Measurements from ENCODE around the gene FAM185A.
"Not testable (repeated sequence)": the region's sequence is repeated elsewhere in the genome, so short reads cannot be mapped to it uniquely, and the experiment has no call there.

The FAM185A gene

DNA sequence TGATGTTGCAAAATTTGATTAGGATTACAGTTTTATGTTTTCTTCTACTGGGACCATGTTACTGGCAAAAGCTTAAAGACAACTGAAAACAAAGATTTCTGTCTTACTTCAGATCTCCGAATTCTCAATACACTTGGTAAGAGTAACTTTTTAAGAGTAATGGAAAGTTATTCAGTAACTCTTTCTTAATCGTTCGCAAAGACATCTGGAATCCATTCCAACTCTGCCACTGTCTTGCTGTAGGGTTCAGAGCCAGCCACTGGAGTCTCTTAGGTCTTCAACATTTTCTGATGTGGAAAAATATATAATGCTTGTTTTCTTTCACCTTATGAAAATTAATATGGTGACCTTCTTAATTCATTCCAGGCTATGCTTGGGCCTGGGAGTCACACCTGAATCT, 29.9 kb downstream of the FAM185A start:
- DNase-seq (ENCODE audit: low read depth) = peak; percentile 1

DNA sequence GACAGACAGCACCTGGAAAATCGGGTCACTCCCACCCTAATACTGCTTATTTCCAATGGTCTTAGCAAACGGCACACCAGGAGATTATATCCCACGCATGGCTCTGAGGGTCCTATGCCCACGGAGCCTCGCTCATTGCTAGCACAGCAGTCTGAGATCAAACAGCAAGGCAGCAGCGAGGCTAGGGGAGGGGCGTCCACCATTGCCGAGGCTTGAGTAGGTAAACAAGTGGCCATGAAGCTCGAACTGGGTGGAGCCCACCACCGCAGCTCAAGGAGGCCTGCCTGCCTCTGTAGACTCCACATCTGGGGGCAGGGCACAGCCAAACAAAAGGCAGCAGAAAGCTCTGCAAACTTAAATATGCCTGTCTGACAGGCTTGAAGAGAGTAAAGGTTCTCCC, 32.1 kb downstream of the FAM185A start:
- not testable (repeated sequence) for DNase-seq (ENCODE audit: low read depth)

DNA sequence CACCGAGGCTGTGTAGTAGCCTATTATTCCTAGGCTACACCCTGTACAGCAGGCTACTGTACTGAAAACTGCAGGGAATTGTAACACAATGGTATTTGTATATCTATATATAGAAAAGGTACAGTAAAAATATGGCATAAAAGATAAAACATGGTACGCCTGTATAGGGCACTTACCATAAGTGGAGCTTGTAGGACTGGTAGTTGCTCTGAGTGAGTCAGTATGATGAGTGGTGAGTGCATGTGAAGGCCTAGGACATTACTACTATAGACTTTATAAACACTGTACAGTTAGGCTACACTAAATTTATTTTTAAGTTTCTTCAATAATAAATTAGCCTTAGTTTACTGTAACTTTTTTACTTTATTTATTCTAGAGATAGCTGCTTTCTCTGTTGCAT, 40.0 kb downstream of the FAM185A start:
- not testable (repeated sequence) for DNase-seq (ENCODE audit: low read depth)

DNA sequence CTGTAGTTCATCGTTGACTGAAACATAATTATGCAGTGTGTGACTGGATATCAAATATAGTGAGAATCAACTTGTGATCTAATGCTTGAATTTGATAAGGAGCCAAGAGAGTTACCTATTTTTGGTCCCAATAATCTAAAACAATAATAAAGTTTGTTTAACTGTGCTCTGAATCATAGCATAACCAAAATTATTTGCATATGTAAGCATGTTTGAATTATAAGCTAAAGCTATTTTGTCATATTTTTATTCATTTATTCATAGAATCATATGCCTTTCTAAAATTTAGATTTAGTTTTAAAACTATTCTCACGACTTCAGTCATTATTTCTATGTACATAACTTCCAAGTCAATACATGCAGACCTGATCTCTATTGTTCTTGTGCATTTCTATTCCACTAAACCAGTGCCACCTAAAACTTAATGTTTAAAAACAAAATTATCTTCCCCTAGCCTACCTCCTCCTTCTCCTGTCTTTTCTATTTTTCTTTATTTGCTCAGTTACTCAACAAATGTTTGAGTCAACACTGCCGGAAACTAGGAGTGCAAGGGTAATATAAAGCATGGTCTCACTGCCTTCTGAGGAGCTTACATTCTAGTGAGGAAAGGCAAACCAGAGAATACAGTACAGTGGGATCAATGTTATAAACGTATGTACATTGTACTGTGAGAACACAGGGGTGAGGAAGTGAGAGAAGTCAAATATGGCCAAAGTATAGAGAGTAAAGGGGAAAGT, 41.7 kb downstream of the FAM185A start:
- not testable (repeated sequence) for DNase-seq (ENCODE audit: low read depth)

DNA sequence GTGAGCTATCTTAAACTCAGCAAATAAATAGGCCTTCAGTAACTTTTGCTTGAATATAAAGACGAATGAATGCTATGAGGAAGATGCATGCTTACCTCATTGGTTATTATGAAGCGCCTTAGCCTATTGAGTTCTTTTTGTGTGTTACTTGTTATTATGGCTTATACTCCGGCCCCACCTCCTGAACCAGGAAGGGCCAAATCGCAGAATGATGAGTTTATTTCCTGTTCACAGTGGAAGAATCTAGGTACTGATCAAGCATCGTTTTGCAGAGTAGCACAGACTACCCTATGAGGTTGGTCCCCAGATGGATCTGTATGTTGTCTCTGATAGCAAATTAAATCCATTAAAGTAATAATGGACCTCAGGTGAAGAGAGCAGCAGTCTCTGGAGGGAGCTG, 42.6 kb downstream of the FAM185A start:
- not testable (repeated sequence) for DNase-seq (ENCODE audit: low read depth)

DNA sequence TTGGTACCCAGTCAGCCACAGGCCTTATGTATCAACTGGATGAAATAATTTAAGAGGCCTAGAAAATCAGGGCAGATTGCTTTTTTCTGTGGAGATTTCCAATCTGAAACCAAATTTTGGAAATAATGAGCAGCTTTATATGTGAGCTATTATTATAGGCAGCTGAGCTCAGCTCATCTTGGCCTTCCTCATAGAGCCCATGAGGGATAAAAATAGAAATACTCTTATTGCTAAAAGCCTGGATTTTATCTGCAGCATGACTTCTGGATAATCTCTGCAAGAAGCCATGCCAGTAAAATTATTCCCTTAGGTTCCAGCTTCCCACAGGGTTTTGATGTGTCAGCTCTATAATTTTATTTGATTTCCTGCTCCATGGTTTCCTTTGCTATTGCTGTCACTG, 43.0 kb downstream of the FAM185A start:
- not testable (repeated sequence) for DNase-seq (ENCODE audit: low read depth)

DNA sequence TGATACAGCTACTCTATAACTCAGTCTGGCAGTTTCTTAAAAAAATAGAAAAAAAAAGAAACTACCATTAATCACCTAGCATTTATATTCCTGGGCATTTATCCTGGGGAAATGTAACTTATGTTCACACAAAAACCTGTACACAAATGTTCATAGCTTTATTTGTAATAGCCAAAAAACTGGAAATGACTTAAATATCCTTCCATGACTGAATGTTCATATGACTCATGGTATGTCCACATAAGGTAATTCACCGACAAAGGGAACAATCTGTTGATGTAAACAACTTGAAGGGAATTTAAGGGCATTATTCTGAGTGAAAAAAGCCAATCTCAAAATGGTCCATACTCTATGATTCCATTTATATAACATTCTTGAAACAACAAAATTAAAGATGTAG, 45.8 kb downstream of the FAM185A start:
- DNase-seq (ENCODE audit: low read depth) = not testable (repeated sequence)

DNA sequence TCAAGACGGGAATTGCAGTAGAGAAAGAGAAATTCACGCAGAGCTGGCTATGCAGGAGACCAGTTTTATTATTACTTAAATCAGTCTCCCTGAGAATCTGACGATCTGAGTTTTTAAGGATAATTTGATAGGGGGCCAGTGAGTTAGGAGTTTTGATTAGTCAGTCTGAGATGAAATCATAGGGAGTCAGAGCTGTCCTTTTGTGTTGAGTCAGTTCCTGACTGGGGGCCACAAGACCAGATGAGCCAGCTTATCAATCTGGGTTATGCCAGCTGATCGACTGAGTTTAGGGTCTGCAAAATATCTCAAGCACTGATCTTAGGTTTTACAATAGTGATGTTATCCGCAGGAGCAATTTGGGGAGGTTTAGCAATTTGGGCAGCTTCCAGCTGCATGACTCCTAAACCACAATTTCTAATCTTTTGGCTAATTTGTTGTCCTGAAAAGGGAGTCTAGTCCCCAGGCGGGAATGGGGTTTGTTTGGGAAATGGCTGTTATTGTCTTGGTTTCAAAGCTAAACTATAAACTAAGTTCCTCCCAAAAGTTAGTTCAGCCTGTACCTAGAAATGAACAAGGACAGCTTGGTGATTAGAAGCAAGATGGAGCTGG, 47.3 kb downstream of the FAM185A start:
- DNase-seq (ENCODE audit: low read depth) = not testable (repeated sequence)

DNA sequence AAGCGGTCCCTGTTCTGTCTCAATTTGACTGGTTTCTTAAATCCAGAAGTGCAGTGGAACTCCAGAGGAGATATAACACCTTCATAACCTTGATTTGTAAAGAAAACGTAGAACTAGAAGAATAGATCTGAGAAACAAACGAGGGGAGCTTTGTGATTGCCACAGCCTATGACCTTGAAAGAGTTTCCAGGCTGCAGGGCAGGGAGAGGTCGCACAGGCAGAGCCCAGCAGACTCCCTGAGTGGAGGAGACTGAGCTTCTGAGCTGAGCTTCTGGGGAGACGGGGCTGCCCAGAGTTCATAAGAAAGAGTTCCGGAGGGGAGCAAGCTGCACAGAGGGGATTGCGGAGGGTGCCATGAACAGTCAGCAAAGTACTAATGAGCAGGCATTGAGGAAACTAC, 57.8 kb downstream of the FAM185A start:
- DNase-seq (ENCODE audit: low read depth) = no peak

DNA sequence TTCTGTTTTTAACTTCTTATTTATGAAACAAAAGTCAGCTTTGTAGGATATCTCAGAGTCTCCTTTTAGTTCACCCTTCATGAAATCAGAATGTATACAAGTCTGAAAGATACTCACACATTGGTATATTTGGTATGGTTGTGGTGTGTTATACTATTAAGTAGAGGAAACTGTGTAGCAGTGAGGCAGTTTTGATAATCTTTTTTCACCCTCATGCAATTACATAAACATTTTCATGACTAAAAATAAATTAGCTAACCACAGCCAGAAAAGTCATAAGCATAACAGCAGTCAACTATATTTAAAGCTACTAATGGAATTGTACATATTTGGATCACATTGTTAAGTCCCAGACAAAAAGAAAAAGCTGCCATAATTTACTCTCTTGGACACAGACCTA, 62.1 kb downstream of the FAM185A start:
- DNase-seq (ENCODE audit: low read depth) = no peak

DNA sequence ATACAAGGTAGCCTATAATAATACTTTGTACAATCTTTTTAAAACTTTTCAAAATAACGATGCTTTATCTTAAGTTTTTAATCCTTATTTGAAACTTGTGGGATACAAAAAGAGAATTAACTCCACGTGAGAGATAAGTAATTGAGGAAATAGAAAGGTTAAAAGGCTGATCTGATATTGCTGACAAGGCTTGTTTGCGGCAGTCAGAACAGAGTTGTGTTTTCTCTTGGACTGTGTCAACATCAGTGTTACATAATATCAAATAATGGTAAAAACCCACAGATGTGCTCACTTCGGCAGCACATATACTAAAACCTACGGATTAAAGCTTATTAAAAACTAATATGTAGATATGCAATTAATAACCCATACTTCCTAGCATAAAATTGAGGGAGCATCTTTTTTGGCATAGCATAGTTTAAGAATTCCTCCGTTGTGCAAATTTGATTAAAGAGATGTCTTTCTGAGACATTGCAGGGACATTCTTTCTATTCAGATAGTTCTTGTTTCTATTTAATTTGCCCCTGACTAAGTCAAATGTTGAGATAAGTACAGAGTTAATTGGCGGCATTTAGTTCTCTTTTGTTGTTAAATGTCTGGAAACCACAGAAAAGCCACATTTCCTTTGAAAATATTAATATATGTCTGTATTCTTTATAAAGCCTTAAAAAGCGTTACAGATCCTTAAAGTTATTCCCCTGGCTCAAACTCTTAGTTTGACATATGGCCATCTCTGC, 63.3 kb downstream of the FAM185A start:
- DNase-seq (ENCODE audit: low read depth) = no peak

DNA sequence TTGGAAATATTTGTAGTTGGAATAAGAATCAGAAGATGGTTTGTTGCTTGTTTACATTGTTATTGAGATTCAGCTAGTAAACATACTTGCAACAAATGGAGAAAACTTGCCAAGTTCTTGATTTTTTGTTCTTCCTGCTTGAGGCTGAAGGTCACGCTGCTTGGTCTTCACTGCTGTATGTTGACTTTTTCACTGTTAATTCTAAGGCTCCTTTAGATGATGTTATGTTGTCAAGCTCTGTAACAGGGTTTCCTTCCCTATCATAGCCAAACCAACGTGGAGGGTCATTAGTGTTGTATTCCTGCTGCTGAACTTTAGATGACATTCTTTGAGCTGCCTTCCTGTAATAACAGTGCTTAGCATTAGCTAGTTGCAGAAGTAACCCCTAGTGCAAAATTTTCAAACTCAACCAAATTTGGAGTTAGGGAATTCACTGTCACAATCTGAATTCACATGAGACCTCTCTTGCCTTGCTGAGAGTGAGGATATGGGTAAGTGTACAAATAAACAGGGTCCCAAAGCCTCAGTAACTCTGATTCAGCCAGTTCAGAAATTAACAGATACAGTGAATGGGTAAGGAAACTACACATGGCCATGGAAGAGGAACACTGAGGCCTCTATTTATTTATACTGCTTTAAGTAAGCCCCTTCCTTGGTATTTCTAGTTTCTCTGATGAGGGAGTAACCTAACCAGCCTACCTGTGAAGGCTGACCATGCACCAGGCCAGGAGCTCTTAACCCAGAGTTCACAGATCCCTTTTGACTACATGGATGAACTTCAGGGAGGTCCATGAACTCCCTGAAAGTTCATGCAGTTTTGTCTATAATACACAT, 64.6 kb downstream of the FAM185A start:
- no peak for DNase-seq (ENCODE audit: low read depth)

DNA sequence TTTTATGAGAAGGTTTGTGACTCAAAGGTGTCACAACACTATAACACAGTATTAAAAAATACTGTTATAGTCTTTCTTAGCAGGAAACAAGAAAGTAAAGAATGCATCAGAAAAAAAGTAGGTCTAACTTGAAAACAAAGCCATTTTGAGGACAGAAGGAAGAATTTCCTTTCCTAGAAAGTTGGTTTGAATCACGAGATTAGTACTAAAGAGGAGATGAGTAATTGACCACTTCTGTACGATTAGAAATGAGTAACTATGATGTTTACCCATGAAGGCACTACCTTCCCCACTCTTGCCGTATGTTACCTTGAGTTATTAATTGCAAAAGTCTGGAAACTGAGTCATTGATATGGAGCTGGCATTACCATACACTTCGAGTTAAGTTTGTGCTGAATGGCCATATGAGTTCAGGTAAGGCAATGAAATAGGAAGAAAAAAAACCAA, 65.2 kb downstream of the FAM185A start:
- no peak for DNase-seq (ENCODE audit: low read depth)

DNA sequence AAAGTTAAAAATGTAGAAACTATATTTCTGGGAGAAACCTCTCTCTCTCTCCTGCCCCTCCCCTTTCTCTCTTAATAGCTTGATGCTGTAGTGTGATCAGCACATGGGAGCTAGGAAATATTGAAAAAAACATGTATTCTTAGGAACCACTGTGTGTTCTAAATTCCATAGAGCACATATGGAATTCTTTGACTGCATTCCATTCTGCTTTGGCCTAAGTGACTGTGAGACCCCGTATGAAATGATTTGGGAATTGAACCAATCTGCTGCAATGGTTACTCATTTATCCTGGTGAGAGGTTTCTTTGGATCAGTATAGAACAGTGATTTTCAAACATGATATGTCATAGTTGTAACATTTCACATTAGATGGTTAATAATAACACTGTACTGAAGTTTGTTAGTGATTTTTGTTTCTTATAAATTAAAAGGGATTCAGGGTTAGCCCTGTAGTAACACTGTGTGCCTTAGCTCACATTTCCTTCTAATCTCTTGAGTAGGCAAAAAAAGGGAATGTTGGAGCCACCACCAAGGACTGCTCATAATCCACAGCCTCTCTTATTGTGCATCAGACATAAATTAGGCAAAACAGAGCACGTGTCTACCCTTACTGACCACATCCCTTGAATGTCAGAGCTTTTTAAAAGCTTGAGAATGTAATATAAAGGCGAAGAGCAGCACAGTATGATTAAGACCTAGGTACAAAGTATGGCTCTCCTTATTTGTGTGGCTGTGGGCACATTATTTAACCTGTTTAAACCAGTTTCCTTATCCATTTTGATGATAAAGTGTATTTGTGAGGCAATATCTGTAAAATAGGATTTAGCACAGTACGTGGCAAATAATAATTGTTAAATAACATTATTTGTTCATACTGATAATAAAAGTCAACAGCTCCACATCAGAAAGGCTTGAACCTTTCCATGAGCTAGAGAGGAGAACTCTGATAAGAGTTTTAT, 69.1 kb downstream of the FAM185A start:
- DNase-seq (ENCODE audit: low read depth) = no peak

DNA sequence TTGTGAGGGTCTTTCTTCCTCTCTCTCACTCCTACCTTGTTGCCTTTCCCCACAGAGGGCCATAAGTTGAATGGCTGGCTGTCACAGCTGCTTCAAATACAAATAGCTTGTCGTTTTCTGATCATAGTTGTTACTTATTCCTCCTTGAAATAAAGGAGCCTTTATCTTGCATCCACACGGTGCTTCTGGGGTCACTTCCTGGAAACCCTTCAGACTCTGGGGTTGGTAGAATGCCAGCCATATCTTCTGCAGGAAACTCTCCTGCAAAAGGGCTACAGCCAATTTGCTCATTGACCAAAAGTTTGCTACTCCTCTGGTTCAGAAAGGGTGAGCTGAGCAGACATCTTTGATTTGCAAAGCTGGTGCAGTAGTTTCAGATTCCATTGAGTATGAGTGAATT, 70.4 kb downstream of the FAM185A start:
- DNase-seq (ENCODE audit: low read depth) = no peak

DNA sequence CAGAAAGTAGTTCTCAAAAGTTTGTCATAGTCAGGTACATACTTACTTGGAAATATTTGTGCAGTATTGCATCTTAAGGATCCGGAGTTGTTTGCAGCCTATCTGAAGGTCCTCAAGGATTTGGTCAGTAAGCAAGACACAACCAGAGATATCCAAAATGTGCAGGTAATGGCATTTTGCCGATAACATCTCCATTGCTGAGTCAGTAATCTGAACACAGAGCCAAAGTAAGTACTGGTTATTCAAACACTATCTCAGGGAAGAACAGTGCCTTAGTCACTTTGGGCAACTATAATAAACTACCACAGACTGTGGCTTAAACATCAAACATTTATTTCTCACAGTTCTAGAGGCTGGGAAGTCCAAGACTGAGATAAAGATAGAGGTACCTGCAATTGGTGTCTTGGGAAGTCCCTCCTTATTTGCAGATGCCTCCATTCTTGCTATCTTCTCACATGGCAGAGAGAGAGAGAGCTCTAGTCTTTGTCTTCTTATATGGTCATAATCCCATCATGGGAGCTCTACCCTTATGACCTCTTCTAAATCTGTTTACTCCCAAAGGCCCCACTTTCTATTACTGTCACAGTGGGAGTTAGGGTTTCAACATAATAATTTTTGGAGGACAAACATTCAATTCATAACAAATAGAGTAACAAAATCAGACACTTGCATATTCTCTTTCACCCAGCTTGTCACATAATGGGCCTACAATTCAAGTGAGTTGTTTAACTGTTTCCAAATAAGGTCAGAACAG, 73.4 kb downstream of the FAM185A start:
- no peak for DNase-seq (ENCODE audit: low read depth)

DNA sequence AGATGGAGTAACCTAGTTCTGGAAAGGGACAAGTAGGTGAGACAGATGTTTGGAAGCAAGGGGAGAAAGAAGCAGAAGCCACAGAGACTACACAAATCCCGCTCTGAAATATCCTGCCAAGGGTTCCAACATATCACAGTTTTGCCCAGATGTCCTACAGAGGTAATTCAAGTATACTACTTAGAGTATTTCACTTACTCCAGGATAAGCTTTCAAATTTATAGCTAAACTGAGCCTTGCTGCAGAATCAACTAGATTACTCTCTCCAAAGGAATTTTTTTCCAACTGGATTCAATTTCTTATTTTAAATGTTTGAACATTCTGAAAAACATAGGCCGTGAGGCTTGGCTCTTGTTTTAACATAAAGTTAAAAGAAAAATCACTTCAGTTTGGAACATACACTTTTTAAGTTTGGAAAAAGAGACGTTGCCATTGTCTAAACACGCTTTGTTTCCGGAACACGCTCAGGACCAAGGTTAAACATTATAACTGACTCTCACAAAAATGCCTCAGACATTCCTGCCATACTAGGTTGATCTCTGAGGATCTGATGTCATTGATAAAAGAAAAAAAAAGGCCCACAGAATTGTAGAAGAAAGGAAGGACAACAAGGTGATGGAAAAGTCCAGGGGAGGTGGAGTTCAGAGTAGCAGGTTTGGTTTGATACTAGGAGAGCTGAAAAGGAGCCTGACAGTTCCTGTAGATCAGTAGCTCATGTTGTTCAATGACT, 74.8 kb downstream of the FAM185A start:
- DNase-seq (ENCODE audit: low read depth) = no peak

DNA sequence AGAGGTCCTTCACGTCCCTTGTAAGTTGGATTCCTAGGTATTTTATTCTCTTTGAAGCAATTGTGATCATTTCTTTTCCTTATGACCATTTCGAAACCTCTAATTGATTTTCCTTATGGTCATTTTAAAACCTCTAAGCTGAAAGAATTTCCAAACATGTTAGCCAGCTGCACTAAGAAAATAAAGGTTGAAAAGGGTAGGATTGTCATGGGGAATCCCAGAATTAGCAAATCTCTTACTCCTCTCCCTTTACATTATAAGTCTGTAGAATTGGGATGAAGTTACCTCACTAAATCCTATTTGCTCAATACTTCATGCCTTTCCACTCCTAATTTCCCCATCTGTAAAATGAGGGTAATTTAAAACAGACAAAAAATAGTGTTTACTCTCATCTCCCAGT, 79.5 kb downstream of the FAM185A start:
- no peak for DNase-seq (ENCODE audit: low read depth)

DNA sequence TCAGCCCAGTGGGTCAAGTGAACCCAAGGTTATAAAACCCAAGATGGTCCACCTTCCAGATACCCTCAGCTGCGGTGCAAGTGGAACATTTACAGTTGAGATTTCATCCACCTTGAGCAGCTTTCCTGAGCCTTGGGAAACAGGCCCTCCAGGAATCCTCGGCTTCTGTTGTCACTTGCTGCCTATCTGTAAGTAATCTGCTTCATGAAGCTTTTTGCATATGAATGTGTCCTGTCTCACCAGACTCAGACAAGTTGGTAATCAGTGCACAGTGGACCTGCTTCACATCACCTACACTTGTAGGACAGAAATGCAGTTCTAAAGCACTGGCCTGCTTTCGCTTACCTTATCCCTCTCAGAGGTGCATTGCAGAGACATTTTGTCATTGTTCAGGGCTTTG, 80.3 kb downstream of the FAM185A start:
- no peak for DNase-seq (ENCODE audit: low read depth)

DNA sequence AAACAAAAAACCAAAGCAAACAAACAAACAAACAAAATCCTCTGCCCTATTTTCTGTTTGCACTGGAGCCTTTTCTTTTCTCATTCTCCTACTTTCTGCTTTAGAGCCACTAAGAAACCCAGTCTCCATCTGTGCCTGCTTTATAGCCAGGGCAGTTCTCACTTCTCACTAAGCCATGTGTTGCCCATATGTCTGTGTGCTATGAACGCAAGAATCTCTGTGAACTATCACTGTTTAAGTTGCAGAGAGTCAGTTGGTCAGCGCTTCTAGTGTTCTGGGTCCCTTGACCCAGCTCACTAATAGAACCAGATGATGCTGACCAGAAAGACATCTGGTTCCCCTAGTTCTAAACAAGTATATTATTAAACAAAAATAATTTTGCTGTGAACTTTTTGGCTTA, 81.4 kb downstream of the FAM185A start:
- DNase-seq (ENCODE audit: low read depth) = peak; percentile 65

Data from GM04504 (cell line).